Vagina (tissue), 2 donors: Measurements from ENCODE around the gene NDST1.

ENCODE experiments used
- POLR2A ChIP-seq, 2 donors: fragments of 450-650 bp; IDR thresholded peaks; one replicate each; pipeline ENCODE4 v1.6.1; 2017; ENCODE audit warnings: antibody characterized with exemption in 2 of 2, mild to moderate bottlenecking in 2 of 2, moderate library complexity in 2 of 2
- TF ChIP-seq, protein P1 (sequence below), 3 experiments: fragments of 450-650 bp in 2 of 3; fragments of 200-600 bp in 1 of 3; sonication (generic) in 1 of 3; IDR thresholded peaks; one replicate each; pipeline ENCODE4 v1.5.1; 2017 to 2019; ENCODE audit warnings: antibody characterized with exemption in 3 of 3, mild to moderate bottlenecking in 2 of 3, moderate library complexity in 2 of 3

DNA sequence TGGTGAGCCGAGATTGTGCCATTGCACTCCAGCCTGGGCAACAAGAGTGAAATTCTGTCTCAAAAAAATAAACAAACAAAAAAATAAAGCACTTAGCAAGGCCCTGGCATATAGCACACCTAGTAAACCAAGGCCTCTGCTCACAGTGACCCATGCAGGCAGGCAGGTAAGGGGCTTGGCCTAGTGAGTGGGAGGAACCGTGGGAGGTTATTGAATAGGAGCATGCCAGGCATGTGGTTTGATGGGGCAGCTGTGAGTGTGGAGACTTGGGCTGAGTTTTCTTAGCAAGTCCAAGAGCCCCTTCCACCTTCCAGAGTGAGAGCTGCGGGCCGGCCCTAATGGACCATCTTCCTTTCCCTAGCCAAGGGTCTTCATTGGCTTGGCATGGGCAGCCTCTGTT, 4.5 kb upstream of the NDST1 start:
- TF ChIP-seq, protein P1, sequence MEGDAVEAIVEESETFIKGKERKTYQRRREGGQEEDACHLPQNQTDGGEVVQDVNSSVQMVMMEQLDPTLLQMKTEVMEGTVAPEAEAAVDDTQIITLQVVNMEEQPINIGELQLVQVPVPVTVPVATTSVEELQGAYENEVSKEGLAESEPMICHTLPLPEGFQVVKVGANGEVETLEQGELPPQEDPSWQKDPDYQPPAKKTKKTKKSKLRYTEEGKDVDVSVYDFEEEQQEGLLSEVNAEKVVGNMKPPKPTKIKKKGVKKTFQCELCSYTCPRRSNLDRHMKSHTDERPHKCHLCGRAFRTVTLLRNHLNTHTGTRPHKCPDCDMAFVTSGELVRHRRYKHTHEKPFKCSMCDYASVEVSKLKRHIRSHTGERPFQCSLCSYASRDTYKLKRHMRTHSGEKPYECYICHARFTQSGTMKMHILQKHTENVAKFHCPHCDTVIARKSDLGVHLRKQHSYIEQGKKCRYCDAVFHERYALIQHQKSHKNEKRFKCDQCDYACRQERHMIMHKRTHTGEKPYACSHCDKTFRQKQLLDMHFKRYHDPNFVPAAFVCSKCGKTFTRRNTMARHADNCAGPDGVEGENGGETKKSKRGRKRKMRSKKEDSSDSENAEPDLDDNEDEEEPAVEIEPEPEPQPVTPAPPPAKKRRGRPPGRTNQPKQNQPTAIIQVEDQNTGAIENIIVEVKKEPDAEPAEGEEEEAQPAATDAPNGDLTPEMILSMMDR (IDR thresholded peaks at IDR 0.05): no peak
- no peak for TF ChIP-seq POLR2A (IDR thresholded peaks at IDR 0.05)
